Stimulated activated CD8-positive, alpha-beta memory T cell treated with anti-CD3 and anti-CD28 coated beads, Interleukin-2, amount 100 ng/mL, for 48 hours (primary cell): ENCODE measurements around the gene ATG9B.

ENCODE experiments used
- DNase-seq, 2 donors: peaks; one replicate each; pipeline ENCODE4 v3.0.0-alpha.2; 2020; ENCODE audit warnings: low read depth in 2 of 2

Gene ATG9B, protein sequence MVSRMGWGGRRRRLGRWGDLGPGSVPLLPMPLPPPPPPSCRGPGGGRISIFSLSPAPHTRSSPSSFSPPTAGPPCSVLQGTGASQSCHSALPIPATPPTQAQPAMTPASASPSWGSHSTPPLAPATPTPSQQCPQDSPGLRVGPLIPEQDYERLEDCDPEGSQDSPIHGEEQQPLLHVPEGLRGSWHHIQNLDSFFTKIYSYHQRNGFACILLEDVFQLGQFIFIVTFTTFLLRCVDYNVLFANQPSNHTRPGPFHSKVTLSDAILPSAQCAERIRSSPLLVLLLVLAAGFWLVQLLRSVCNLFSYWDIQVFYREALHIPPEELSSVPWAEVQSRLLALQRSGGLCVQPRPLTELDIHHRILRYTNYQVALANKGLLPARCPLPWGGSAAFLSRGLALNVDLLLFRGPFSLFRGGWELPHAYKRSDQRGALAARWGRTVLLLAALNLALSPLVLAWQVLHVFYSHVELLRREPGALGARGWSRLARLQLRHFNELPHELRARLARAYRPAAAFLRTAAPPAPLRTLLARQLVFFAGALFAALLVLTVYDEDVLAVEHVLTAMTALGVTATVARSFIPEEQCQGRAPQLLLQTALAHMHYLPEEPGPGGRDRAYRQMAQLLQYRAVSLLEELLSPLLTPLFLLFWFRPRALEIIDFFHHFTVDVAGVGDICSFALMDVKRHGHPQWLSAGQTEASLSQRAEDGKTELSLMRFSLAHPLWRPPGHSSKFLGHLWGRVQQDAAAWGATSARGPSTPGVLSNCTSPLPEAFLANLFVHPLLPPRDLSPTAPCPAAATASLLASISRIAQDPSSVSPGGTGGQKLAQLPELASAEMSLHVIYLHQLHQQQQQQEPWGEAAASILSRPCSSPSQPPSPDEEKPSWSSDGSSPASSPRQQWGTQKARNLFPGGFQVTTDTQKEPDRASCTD

DNA sequence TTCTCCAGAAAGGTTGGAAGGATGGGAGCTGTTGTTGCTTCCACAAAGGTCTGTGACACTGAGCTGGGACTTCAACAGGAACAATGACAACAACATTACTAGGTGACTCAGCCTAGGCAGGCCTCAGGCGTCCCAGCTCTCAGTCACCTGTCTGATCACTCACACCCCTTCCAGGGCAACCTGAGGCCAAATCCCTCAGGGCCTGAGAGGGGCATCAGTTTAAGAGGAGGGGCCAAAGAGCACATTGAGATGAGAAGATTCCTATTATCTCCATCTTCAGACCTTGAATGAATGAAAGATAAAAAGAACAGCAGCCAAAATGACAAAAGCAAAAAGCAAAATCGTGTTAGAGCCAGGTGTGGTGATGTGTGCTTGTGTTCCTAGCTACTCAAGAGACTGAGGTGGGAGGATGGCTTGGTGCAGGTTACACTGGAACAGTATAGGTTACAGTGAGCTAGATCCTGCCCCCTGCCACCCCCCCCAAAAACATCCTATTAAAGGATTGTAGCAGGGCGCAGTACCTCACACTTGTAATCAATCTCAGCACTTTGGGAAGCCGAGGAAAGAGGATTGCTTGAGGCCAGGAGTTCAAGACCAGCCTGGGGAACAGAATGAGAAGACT is at the start of gene ATG9B:
Gene ATG9B (minus strand): TSS at position 60 of the 622 bp plus-strand sequence. CDS start 71 bp downstream, outside the sequence.
- no peak for DNase-seq

DNA sequence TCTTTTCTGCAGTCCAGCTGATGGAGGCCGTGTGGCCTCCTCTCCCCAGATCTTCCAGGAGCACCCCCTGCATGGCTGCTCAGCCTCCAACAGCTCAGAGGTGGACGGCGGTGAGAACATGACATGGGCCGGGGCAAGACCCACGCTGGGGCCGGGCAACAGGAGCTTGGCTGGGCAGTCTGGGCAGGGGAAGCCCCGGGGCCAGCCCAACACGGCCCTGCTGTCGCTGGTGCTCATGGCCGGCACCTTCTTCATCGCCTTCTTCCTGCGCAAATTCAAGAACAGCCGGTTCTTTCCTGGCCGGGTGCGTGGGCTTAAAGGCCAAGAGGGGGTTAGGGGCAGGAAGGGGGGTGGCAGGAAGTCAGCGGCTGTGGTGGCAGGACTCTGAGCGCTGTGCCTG is 49.7 kb upstream of the ATG9B start:
- DNase-seq: no peak

DNA sequence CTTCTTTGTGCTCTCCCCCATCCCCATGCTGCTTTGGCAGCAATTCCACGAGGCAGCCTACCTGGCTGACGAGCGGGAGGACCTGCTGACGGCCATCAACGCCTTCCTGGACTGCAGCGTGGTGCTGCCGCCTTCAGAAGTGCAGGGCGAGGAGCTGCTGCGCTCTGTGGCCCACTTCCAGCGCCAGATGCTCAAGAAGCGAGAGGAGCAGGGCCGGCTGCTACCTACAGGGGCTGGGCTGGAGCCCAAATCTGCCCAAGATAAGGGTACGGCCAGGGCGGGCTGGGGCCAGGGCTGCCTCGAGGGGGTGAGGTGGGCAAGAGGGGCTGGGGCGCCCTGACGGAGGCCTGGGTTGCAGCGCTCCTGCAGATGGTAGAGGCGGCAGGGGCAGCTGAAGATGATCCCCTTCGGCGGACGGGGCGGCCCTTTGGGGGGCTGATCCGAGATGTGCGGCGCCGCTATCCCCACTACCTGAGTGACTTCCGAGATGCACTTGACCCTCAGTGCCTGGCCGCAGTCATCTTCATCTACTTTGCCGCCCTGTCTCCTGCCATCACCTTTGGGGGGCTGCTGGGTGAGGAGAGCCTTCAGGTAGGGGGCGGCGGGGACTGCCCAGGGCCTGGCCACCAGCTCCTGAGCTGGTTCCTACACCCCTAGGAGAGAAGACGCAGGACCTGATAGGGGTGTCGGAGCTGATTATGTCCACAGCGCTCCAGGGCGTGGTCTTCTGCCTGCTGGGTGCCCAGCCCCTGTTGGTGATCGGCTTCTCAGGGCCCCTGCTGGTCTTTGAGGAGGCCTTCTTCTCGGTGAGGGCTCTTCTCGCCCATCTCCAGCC is 47.0 kb upstream of the ATG9B start:
- DNase-seq: no peak

DNA sequence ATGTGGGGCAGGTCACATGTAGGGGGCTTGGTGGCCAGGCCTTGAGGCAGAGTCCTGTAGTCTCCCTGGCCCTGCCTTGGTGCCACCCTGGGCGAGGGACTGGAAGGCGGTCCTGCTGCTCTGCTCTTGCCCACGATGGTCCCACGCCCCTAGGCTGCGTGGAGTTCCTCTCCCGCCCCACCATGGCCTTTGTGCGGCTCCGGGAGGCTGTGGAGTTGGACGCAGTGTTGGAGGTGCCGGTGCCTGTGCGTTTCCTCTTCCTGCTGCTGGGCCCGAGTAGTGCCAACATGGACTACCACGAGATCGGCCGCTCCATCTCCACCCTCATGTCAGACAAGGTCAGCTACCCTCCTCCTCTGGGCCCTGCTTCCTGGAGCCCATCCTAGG is 46.3 kb upstream of the ATG9B start:
- no peak for DNase-seq

DNA sequence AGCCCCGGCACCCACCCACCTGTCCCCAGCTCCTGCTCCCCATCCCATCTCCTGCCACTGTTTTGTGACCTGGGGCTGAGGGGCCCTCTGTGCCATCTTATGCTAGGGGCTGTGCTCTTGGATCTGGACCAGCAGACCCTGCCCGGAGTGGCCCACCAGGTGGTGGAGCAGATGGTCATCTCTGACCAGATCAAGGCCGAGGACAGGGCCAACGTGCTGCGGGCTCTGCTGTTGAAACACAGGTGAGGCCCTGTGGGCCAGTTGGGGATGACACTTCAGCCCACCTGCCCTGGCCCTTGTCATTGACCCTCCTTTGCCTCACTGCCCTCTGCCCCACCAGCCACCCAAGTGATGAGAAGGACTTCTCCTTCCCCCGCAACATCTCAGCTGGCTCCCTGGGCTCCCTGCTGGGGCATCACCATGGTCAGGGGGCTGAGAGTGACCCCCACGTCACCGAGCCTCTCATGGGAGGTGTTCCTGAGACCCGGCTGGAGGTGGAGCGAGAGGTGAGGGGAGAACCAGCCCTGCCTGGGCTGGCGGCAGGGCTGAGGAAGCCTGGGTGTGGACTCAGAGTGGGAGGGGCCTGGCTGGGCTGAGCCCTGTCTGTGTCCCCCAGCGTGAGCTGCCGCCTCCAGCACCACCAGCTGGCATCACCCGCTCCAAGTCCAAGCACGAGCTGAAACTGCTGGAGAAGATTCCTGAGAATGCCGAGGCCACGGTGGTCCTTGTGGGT is 45.7 kb upstream of the ATG9B start:
- no peak for DNase-seq

DNA sequence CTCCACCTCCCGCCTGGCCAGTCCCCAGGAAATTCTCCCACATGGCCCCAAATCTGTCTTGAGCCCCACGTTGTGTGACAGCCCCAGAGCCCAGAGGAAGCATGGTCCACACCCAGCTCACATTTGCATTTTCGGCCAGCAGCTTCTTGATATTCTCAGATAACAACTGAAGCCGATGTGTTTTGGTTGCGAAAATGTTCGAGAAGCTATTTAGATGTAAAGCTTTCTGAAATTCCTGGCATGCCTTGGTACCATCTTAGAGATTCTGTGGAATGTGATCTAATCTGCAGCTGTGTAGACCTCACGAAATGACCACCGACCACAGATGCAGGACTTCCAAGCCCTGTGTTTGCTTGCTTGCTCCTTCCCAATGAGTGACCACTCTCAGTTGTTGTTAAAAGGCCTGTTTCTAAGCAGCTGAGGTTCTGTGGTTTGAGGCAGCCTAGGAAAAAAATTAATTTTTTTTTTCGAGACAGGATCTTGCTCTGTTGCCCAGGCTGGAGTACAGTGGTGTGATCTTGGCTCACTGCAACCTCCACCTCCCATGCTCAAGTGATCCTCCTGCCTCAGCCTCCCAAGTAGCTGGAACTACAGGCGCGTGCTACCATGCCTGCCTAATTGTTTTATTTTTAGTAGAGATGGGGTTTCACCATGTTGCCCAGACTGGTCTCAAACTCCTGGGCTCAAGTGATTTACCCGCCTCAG is 43.9 kb upstream of the ATG9B start:
- DNase-seq: no peak

DNA sequence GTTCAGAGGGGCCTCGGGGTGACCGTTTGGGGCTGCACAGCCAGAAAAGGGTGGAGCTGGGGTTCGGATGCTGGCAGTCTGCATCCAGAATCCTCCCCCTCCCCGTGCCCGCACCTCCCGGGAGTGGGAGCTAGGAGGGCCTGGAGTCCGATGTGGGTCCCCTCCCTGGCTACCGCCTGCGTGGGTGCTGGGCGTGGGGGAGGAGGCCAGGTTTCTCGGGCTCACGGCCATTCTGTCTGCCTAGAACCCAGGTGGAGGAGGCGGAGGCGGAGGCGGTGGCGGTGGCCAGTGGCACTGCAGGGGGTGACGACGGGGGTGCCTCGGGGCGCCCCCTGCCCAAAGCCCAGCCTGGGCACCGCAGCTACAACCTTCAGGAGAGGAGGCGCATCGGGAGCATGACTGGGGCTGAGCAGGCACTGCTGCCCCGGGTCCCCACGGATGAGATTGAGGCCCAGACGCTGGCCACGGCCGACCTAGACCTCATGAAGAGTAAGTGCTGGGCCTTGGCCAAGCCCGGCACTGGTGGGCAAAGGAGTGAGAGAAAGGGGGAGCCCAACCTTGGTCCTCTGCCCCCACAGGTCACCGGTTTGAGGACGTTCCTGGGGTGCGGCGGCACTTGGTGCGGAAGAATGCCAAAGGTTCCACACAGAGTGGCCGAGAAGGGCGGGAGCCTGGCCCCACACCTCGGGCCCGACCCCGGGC is 42.1 kb upstream of the ATG9B start:
- no peak for DNase-seq

DNA sequence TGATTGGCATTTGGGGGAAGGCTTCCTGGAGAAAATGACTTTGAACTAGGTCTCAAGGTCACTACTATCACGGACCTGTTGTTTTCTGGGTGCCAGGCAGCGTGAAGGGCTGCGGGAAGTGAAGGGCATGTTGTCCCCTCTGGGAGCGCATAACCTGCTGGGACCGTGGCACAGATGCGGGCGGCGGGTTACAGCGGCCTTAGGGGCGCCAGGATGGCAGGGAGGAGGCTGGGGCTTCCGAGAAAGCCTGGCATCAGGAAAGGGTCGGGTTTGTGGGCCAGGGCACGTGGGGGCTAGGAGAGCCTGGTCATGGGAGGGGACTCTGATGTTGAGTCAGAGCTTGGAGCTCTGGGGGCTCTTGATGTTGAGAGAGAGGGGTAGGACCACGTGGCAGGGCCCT is 41.2 kb upstream of the ATG9B start:
- DNase-seq: no peak

DNA sequence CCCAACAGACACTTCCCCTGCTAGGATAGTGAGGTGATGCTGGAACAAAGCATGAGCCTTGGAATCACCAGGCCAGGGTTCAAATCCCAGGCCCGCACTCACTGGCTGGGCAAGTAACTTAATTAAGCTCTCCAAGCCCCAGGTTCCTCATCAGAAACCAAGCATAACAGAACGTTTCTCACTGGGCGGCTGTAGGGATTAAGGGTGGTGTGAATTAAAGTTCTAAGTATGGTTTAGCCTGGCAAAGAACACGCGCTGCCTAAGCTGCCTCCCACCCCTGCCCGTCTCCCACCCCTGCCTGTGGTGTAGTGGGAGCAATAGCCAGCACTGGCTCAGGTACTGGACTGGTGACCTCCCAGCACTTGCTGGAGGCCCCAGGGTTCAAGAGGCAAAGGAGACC is 40.7 kb upstream of the ATG9B start:
- DNase-seq: no peak

DNA sequence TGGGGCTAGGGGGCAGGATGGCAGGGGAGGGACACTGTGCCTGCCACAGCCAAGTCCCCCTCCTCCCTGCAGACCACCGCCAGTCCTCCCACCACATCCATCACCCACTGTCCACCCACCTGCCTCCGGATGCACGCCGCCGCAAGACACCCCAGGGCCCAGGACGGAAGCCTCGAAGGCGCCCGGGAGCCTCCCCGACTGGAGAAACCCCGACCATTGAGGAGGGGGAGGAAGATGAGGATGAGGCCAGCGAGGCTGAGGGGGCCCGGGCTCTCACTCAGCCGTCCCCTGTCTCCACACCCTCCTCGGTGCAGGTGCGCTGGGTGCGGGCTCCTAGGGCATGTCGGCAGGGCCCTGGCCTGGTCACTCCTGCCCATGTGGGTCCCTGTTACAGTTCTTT is 40.2 kb upstream of the ATG9B start:
- no peak for DNase-seq

DNA sequence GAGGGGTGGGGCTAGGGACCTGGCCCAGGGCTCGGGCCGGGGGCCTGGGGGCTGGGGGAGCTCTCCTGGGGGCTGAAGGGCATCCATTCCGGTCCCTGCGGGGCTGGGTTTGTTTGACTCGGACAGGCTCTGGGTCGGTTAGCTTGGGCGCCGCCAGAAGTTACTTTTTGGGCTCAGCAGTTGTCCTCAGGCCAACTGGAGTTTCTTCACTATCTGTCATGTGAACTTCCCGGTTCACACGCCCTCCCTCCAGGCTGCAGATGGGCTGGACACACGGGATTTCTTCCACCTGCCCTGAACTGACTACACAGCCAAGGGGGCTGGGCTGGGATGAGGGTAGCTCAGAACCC is 38.9 kb upstream of the ATG9B start:
- DNase-seq: no peak

DNA sequence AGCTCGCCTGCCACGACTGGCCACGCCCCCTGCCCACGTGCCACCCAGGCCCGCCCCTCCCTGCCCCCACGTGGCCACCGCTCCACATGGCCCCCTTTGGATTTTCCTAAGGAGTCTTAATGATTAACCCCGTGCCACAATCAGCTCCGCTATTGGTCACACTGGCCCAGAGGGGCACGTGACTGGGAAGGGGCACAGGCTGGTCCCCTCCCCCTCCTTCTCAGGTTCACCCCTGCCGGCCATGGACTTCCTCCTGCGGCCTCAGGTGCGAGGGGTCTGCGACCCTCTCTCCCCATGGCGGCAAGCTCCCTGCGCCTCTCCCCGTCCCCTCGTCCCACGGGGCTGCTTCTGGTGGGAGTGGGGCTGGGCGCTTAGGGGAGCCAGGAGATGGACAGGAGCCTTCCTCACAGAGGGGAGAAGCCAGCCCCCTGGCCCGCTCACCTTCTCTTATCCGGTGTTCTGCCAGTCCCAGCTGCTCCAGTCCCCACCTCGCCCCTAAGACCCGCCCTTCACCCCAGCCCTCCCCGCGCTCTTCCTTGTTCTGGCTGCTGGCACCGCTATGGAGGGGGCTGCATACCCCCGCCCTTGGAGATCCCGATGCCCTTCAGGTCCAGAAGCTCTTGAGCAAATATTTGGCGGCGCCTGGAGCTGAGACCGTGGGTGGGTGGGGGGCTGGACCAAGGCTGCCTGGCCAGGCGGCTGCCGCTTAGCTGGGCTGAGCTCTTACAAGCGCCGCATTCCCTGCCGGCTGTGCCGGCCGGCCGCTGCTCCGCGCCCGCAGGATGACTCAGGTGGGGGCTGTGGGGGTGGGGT is 38.3 kb upstream of the ATG9B start:
- DNase-seq: no peak

DNA sequence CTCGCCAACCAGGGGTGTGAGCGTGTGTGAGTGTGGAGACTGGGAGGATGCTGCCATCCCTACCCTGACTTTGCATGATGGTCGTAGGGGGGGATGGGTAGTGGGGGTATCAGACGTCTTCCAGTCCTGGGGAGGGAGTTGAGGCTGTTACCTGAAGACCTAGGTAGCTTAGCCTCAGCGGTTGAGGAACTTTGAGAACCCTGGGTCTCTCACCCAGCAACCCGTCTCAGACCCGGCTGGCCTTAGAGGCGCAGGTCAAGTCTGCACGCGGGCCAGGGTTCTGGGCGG is 37.8 kb upstream of the ATG9B start:
- no peak for DNase-seq

DNA sequence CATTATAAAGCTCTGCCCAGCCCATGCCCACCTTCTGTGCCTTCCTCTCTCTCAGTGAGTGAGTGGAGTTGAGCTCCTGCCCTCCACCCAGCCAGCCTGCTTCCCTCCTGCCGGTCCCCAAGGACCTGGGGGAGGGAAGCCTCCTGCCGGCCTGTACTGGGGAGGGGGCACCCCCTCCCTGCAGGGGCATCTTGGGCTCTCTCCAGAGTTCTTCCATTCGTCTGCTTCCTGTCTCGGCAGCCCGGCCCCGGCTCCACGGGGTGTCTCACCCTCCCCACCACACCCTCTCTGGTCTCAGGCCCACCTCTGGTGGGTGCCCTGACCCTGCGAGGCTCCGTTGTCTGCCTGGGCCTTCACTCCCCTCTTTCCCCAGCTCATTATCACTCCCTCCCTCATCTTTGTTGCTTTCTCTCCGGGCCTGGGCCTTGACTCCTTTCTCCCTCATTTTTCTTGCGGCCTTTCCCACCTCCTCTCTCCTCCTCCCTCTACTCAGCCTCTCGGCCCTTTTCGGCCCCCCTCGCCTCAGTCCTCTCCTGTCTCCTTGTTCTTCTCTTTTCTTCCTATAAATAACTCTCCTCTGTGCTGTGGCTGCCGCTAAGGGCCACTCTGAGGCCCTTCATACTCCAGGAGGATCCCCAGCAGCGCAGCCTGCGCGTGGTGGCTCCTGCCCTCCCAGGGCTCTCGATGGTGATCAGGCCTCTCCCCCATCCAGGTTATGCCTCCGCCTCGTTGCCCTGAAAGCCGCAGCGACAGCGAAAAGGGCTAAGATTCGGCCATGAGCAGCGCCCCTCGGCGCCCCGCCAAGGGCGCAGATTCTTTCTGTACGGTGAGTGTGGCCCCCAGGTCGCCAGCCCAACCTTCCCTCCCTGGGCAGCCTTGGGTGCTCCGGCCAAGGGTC is 37.2 kb upstream of the ATG9B start:
- no peak for DNase-seq

DNA sequence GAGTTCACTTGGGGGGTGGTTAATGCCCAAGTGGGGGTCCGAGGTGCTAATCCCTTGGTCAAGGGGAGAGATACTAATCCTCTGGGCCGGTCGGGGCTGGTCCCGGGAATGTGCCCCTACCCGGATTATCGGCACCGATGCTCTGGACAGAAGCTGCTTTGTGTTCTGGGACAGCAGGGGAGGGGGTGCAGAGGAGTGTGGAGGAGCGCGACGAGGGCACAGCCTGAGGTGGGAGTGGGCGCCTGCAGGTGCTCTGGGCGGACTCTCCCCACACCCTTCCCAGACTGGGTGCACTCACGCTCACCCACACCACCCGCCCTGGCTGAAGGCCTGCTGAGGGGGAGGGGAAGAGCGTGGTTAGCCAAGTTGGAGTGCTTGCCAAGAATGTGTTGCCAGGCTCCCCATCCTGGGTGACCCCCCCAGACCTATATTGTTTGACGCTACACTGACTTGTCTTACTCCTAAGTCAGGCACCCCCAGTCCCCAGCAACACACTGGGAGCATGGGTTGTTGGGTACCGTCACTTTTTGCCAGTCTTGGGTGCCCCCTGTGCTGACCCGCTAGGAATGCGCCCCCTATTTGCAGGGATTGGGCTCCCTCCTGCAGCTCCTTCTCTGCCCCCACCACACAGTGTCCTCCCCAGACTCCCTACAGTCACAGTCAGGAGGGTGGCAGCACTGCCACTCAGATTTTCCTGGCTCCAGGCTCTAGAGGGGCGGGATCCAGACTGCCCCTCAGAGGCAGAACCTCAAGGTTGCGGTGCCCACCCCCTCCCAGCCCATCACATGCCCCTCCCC is 36.3 kb upstream of the ATG9B start:
- DNase-seq: no peak

DNA sequence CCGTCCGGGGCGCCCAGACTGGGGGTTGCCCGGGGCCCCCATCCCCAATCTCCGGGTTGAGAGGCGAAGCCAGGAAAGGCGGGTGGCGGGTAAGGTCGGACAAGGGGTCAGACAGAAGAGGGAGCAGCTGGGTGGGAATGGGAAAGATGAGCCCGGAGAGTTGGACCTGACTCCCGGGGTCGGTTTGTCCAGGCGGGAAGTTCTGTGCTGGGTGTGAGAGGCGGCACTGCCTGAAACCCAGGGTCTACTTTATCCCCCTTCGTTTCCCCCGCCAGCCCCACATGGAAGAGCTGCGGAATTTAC is 35.8 kb upstream of the ATG9B start:
- DNase-seq: no peak

DNA sequence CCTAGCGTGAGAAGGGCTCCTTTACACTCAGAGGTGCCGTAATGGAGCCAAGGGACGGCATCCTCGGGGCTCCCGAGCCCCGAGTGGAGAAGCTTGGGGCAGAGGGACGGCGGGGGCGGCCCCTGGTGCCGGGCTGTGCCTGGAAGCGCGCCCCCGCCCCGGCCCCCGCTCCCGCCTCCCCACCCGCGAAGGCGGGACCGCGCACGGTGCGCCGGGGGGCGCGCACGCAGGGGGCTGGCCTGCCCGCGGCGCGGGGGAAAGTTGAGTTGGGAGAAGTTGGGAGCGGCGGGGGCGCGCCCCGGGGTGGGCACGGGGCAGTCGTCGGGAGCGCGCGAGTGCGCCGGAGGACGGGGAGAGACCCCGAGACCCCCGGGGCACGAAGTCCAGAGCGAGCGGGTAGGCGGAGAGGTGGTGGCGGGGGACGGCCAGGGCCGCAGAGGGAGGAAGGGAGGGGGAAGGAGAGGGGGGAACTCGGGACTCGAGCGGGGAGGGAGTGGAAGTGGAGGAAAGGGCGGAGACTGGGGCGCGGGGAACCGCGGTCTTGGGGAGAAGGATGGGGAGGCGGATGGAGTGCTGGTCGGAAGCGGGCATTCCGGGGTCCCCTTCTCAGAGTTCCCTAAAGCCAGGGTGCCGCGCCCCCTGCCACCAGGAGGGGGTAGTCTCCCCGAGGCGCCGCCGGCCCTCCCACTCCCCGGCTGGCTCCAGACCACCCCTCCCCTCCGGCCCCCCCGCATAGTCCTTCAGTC is 35.2 kb upstream of the ATG9B start, which contains the start of gene SLC4A2:
Gene SLC4A2 (plus strand): TSS at position 223 of the 746 bp plus-strand sequence. CDS start 2,399 bp downstream, outside the sequence.
- peak; percentile 55 to 69 for DNase-seq
